Heart left ventricle (tissue), 13 donors: Measurements from ENCODE around the gene ARHGAP45.

Experiments
- CTCF ChIP-seq, 12 donors: fragments of 200-600 bp; sonication (generic) in 4 of 12; IDR thresholded peaks; one replicate each; pipeline versions ENCODE4 v1.5.0 to v1.8.0; 2018 to 2022; ENCODE audit warnings: antibody characterized with exemption in 12 of 12, mild to moderate bottlenecking in 5 of 12
- POLR2A ChIP-seq, 2 donors: fragments of 450-650 bp; IDR thresholded peaks; one replicate each; pipeline ENCODE4 v1.6.1; 2017; ENCODE audit warnings: antibody characterized with exemption in 2 of 2, mild to moderate bottlenecking in 2 of 2, moderate library complexity in 2 of 2
- donor health status: ischemic (EF 13 %, LVEDD 7.1; RV severe dilation, severe dysfunction).
- donor health status: DM: no; HTN: yes; CAD: no.
- donor health status: DM: no; HTN: no; CAD: no.
- donor health status: ischemic (EF 25% LVEDD 6.9; RV normal size, moderate dysfunction).
- donor health status: ischemic (EF 25% LVEDD 5.7; RV mildly dilated, moderate dysfunction).
- donor health status: ischemic (EF 35%, LVEDD 5.7; RV mildly dilated, moderate dysfunction).
- donor health status: nonischemic (EF 11% LVEDD 7.7; RV severe dilation, severe dysfunction).
- donor health status: DM: yes; HTN: yes; CAD: no.
- donor health status: PGD.
- donor health status: ischemic (EF 29% LVEDD 5.4; RV normal size, mild dysfunction).
- donor health status: nonischemic (EF 23%, LVEDD 6.1; RV moderate dilation, normal function).

GRCh38 chr19:1091544-1092175, 24.7 kb downstream of the ARHGAP45 start:
- TF ChIP-seq CTCF (IDR thresholded peaks at IDR 0.05), result no peak
- no peak for TF ChIP-seq POLR2A (IDR thresholded peaks at IDR 0.05)
